GM21447 (cell line): ENCODE results near the gene SLC5A2.
A peak's percentile ranks its signal among the peaks of the same experiment; 100 is the strongest.
"Not testable (repeated sequence)": the region's sequence is repeated elsewhere in the genome, so short reads cannot be mapped to it uniquely, and the experiment has no call there.

Experiments used
- ATAC-seq: cut with Tn5 transposase; IDR thresholded peaks from one replicate; pipeline ENCODE4 v1.9.1; 2021; ENCODE audit not compliant: unreplicated experiment

SLC5A2 gene

GRCh38 chr16:31474773-31475738, 7.9 kb upstream of the SLC5A2 start:
- no peak for ATAC-seq

DNA sequence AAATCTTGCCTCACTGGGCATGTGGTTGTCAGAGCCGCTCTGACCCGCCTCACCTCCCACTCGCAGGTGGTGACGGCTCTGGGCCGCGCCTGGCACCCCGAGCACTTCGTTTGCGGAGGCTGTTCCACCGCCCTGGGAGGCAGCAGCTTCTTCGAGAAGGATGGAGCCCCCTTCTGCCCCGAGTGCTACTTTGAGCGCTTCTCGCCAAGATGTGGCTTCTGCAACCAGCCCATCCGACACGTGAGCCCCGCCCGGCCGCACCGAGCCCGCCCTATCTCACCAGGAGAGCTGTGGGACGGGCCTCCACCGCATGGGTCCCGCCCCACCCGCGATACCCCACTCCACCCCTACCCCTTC, 7.0 kb upstream of the SLC5A2 start:
- ATAC-seq, result no peak

DNA sequence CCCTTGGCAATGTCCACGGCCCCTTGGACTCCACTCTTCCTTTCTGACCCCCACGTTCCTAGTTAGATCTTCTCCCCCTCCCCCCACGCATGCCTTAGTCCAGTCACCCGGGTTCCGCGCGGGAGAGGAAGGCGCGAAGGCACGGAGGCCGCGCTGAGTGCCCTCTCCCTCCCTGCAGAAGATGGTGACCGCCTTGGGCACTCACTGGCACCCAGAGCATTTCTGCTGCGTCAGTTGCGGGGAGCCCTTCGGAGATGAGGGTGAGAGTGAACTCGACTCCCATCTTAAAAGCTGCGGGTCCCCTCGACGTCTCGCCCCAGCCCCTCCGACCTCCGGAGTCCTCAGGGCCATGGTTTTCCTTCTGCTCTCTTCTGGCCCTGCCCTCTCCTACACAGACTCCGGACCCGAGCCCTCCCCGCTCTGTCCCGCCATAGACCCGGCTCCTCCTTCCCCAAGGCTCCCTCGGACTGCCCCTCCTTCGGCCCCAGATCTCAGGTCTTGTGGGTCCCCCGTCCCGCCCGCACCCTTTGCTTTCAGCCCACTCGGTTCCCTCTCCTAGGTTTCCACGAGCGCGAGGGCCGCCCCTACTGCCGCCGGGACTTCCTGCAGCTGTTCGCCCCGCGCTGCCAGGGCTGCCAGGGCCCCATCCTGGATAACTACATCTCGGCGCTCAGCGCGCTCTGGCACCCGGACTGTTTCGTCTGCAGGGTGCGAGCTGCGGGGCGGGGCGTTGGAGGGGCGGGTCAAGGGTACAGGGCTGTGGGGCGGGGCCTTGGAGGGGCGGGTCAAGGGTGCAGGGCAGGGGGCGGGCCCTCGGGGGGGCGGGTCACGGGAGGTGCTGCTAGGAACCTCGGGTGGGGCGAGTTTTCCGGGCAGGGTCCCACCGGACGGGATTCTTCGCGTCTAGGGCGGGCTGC, 6.4 kb upstream of the SLC5A2 start:
- peak; percentile 62 for ATAC-seq

GRCh38 chr16:31477220-31478216, 5.4 kb upstream of the SLC5A2 start:
- ATAC-seq, result peak; percentile 27

GRCh38 chr16:31478956-31479355, 4.0 kb upstream of the SLC5A2 start:
- no peak for ATAC-seq

DNA sequence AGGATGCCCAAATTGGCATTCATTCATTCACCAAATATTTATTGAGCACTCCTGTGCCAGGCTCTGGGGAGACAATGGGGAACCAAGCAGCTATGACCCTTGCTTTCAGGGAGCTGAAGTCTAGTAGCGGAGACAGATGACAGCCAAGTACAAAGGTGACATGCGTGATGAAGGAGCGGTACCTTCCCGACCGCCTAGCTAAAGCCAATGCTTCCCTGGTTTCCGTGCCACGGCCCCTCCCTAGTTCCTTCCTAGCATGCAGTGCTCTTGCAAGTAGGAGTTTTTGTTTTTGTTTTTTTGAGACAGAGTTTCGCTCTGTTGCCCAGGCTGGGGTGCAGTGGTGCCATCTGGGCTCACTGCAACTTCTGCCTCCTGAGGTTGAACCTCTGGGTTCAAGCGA, 3.2 kb upstream of the SLC5A2 start:
- ATAC-seq, result no peak

- no peak for ATAC-seq
Measured at GRCh38 chr16:31480851-31481536, 1.9 kb upstream of the SLC5A2 start.

DNA sequence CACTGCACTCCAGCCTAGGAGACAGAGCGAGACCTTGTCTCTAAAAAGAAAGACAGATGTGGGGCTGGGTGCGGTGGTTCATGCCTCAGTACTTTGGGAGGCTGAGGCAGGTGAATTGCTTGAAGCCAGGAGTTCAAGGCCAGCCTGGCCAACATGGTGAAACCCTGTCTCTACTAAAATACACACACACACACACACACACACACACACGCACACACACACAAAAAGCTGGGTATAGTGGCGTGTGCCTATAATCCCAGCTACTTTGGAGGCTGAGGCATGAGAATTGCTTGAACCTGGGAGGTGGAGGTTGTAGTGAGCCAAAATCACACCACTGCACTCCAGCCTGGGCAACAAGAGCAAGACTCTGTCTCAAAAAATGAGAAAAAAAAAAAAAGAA, 1.1 kb downstream of the SLC5A2 start:
- not testable (repeated sequence) for ATAC-seq

DNA sequence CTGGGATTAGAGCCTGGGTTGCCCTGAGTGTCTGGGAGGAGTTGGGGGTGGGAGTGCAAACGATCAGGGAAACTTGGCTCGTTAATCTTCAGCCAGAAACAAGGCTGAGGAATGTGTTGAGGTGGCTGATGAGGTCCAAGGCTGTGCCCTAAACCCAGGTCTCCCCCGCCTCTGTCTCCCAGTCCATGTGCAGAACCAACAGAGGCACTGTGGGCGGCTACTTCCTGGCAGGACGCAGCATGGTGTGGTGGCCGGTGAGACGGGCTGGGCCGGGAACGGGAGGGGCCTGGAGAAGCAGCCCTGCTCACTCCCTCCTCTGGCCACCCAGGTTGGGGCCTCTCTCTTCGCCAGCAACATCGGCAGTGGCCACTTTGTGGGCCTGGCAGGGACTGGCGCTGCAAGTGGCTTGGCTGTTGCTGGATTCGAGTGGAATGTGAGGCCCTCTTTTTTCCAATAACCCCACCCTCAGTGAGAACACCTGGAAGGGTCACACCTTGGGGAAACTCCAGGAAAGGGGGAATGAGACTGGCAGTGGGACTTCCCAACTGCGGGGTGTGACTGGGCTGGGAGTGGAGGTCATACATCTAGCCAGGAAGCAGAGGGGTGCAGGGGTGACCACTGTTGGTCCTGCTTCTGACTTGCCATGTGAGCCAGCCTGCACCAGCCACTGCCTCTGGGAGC, 1.7 kb downstream of the SLC5A2 start:
- no peak for ATAC-seq

DNA sequence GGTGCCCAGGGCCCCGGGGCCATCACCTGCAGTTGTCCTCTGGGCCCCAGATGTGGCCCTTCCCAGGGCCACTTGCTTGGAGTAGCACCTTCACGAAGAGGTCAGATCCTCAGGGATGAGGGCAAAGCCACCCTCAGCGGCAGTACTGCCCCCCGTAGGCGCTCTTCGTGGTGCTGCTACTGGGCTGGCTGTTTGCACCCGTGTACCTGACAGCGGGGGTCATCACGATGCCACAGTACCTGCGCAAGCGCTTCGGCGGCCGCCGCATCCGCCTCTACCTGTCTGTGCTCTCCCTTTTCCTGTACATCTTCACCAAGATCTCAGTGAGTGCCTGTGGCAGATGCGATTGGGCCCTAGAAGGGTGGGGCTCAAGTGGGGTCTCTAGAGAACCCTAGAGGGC, 2.6 kb downstream of the SLC5A2 start:
- no peak for ATAC-seq

DNA sequence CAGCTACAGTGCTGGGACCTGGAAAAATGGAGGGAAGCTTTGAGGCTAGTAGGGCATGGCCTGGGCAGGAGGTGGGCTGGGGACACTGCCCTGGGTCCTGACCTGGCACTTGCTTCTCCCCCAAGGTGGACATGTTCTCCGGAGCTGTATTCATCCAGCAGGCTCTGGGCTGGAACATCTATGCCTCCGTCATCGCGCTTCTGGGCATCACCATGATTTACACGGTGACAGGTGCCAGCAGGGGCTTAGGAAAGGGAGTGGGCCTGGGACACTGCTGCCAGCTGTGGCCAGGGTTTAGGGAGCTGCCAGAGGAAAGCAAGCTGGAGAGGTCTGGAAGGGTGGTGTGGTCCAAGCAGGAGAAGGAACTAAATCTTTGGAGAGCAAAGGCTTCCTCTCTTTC, 3.1 kb downstream of the SLC5A2 start:
- ATAC-seq, result no peak

- no peak for ATAC-seq
Measured at GRCh38 chr16:31487071-31487719, 4.3 kb downstream of the SLC5A2 start.

DNA sequence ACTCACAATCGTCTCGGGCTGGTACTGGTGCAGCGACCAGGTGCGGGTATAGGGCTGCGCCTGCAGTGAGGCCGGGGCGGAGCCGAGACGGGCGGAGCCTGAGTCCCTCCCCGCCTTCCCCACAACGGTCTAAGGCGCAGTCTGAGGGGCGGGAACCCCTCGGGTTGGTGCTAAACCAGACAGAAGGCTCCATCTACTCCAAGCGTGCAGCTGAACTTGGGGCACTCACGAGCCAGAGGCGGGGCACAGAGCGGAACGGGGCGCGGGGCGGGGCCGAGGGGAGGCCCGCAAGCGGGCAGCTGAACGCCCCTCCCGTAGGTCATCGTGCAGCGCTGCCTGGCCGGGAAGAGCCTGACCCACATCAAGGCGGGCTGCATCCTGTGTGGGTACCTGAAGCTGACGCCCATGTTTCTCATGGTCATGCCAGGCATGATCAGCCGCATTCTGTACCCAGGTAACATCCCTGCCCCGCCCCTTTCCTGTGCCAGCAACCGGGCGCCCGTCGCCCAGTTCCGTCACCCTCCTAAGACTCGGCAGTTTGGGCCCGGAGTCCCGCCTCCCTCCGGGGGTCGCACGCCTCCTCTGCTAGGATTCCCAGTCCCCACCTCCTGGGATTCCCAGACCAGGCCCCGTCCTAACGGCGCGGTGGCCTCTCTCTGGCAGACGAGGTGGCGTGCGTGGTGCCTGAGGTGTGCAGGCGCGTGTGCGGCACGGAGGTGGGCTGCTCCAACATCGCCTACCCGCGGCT, 5.0 kb downstream of the SLC5A2 start:
- ATAC-seq, result peak; percentile 57

- no peak for ATAC-seq
Measured at GRCh38 chr16:31488468-31489297, 5.8 kb downstream of the SLC5A2 start.

DNA sequence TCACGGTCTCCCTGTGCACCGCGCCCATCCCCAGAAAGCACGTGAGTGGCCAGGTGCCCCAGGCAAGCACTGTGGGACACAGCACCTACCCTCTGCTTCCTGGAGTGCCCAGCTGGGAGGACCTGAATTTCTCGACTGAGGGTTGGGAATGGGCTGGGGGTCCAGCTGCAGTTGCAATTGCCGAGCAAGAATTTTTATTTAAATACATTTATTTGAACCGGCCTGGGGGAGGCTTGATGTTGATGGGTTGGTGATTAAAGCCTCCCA, 6.3 kb downstream of the SLC5A2 start:
- ATAC-seq, result no peak

- ATAC-seq, result no peak
Measured at GRCh38 chr16:31489616-31490584, 7.0 kb downstream of the SLC5A2 start.
